Measurements from ENCODE around the gene STK32A.
A peak's percentile ranks its signal among the peaks of the same experiment; 100 is the strongest.

STK32A gene

DNA sequence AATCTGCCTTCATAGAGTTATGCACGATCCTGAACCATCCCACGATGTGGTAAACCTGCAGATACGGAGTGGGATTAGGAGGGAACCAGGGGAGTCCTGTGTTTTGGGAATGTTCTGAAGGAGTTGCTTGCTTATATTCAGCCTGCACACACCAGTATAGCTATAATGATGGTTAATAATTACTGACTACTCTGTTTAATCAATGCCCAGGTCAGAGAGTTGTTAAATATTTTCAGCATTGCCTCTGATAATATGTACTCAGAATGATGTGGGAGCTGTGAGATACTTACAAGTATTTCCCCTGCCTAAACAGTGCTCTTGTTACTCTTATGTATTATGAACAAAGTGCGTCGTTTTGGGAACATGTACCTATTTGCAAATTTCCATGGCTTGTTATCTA is 34.8 kb upstream of the STK32A start:
- TF ChIP-seq, protein P1, sequence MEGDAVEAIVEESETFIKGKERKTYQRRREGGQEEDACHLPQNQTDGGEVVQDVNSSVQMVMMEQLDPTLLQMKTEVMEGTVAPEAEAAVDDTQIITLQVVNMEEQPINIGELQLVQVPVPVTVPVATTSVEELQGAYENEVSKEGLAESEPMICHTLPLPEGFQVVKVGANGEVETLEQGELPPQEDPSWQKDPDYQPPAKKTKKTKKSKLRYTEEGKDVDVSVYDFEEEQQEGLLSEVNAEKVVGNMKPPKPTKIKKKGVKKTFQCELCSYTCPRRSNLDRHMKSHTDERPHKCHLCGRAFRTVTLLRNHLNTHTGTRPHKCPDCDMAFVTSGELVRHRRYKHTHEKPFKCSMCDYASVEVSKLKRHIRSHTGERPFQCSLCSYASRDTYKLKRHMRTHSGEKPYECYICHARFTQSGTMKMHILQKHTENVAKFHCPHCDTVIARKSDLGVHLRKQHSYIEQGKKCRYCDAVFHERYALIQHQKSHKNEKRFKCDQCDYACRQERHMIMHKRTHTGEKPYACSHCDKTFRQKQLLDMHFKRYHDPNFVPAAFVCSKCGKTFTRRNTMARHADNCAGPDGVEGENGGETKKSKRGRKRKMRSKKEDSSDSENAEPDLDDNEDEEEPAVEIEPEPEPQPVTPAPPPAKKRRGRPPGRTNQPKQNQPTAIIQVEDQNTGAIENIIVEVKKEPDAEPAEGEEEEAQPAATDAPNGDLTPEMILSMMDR (IDR thresholded peaks at IDR 0.05): no peak
- Histone ChIP-seq H3K4me3 (no peak overlapping the region), H3K27ac (no peak overlapping the region)
- no peak for DNase-seq (ENCODE audit: low spot score)

DNA sequence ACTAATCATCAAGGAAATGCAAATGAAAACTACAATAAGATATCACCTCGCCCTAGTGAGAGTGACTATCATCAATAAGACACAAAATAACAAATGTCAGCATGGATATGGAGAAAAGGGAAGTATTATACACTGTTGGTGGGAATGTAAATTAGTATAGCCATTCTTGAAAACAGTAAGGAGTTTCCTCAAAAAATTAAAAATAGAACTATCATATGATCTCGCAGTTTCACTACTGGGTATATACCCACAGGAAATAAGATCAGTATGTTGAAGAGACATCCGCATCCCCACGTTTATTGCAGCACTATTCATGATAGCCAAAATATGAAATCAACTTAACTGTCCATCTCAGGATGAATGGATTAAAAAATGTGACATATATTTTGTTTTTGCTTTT is 31.6 kb upstream of the STK32A start:
- no peak for DNase-seq (ENCODE audit: low spot score)
- Histone ChIP-seq H3K27ac (no peak overlapping the region), H3K4me3 (no peak overlapping the region)
- TF ChIP-seq, protein P1 (IDR thresholded peaks at IDR 0.05): no peak

DNA sequence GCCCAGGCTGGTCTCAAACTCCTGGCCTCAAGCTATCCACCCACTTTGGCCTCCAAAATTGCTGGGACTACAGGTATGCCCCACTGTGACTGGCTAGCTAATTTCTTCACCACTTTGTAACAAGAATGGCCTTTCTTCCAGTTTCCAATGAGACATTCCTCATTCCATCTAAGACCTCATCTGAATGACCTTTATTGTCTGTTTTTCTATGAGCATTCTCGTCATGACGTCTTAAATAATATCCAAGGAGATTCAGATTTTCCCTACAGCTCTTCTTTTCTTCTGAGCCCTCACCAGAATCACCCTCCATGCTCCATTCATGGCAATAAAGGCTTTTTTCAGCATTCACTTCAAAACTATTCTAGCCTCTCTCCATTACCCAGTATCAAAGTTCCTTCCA is 30.2 kb upstream of the STK32A start:
- DNase-seq (ENCODE audit: low spot score): no peak
- TF ChIP-seq, protein P1 (IDR thresholded peaks at IDR 0.05): no peak
- Histone ChIP-seq H3K27ac (no peak overlapping the region), H3K4me3 (no peak overlapping the region)

DNA sequence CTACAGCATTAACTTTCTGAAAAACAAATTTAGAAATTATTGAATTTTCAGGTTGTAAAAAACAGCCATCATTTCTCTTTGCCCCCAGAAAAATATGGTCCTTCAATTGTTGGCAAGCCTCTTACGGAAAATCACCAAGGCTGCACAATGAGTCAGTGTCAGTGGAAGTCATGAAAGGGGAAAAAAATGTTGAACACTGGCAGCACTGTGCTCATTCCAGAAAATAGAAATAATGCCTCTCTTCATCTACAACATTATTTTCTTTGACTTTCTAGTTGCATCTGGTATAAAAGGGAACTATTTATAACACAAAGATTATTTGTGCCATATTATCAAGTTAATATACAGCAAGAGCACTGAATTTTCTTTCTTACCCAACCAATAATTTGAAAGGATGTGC is 26.7 kb upstream of the STK32A start:
- Histone ChIP-seq H3K27ac (no peak overlapping the region), H3K4me3 (no peak overlapping the region)
- TF ChIP-seq, protein P1 (IDR thresholded peaks at IDR 0.05): no peak
- no peak for DNase-seq (ENCODE audit: low spot score)

DNA sequence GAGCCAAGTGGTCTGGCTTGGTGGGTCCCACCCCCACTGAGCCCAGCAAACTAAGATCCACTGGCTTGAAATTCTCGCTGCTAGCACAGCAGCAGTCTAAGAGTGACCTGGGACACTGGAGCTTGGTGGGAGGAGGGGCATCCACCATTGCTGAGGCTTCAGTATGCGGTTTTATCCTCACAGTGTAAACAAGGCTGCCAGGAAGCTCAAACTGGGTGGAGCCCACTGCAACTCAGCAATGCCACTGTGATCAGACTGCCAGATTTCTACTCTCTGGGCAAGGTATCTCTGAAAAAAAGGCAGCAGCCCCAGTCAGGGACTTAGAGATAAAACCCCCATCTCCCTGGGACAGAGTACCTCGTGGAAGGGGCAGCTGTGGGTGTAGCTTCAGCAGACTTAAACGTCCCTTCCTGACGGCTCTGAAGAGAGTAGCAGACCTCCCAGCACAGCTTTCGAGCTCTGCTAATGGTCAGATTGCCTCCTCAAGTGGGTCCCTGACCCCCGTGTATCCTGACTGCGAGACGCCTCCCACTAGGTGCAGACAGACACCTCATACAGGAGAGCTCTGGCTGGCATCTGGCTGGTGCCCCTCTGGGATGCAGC is 18.2 kb upstream of the STK32A start:
- DNase-seq (ENCODE audit: low spot score): no peak
- Histone ChIP-seq H3K4me3 (no peak overlapping the region), H3K27ac (no peak overlapping the region)
- TF ChIP-seq, protein P1 (IDR thresholded peaks at IDR 0.05): no peak

DNA sequence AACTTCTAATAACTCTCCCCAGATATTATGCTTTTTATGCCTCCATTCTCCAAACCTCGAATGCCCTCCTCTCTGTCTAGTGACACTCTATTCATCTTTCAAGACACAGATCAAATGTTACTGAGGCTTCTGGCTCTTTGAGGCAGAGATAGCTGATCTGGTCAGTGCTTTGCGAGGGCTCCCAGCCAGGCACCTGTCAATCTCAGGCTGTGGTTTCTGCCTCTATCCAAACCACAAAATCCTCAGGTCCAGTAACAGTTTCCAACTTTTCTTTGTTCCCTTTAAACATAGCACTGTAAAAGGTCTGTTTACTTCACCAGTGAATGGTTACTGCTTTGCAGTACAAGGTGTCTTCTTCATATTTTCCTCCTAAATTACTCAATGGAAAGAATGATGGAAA is 11.5 kb upstream of the STK32A start:
- H3K27ac ChIP-seq: no peak overlapping the region
- no peak for DNase-seq (ENCODE audit: low spot score)
- TF ChIP-seq, protein P1 (IDR thresholded peaks at IDR 0.05): no peak
- H3K4me3 ChIP-seq: no peak overlapping the region

DNA sequence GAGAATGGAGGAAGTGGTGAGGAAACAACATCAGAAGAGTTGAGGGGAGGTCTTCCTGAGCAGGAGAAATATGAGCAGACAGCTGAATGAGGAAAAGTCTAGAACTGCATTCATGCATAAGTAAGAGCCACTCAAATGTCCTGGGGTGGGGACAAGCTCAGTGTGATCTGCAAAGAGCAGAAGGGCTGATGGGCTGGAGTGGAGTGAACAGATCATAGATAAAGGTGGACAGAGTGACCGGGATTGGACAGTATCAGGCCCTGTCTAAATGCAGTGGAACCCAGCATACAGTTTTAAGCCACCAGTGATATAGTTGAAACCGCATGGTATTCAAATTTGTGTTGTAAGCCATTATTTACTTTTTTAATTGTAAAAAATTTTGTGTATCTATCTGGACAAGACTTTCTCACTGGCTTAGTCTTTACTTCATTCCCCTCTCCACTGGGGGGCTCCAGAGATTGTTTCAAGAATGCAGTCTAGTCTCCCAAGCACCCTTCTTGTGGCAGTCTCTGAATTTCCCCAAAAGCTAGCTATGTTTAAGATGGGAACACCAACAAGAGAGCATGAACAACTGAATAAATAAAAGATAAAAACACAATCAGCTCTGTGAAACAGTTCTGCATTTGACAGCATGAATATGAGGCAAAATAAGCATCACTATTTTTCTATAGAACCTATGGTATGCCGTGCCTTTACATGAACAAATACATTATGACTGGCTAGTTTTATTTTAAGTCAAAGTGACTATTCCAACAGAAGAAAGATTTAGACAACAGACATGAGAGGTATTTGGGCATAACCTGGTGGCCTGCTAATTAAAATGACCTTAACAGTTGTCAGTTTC is 10.7 kb upstream of the STK32A start:
- H3K27ac ChIP-seq: no peak overlapping the region
- no peak overlapping the region for H3K4me3 ChIP-seq
- no peak for DNase-seq (ENCODE audit: low spot score)
- TF ChIP-seq, protein P1 (IDR thresholded peaks at IDR 0.05): peak; percentile 49

All from coronary artery (tissue), 2 donors.